Mesendoderm (in vitro differentiated cells): ENCODE results near the gene QSER1.
A peak's percentile ranks its signal among the peaks of the same experiment; 100 is the strongest.

ENCODE experiments used
- DNase-seq: peaks from one replicate; pipeline ENCODE4 v3.0.0; 2013
- H2AK5ac ChIP-seq: 2 replicates; pipeline ENCODE4 v1.6.1; 2013; ENCODE audit warnings: low read length, inconsistent platforms
- H2BK120ac ChIP-seq: 2 replicates; pipeline ENCODE4 v1.6.1; 2013; ENCODE audit warnings: low read depth, mild to moderate bottlenecking, low read length, moderate library complexity, mixed read lengths
- H2BK15ac ChIP-seq: replicated peaks from 2 replicates; pipeline ENCODE4 v1.6.1; 2013; ENCODE audit warnings: low read depth, mild to moderate bottlenecking, moderate library complexity
- H2BK5ac ChIP-seq: 2 replicates; pipeline ENCODE4 v1.6.1; 2013; ENCODE audit warnings: low read length, inconsistent platforms
- H3K18ac ChIP-seq: 2 replicates; pipeline ENCODE4 v1.6.1; 2013; ENCODE audit warnings: mild to moderate bottlenecking, low read length, mixed read lengths
- H3K23ac ChIP-seq: one replicate; pipeline ENCODE4 v1.6.1; 2013; ENCODE audit warnings: low read length
- H3K27ac ChIP-seq: 2 replicates; pipeline ENCODE4 v1.5.1; 2013; ENCODE audit warnings: low read depth, mild to moderate bottlenecking, inconsistent platforms, low read length, moderate library complexity
- H3K27me3 ChIP-seq: 2 replicates; pipeline ENCODE4 v1.6.1; 2013; ENCODE audit warnings: low read length, control low read depth, mild to moderate bottlenecking, inconsistent platforms; ENCODE audit not compliant: insufficient read depth, poor library complexity
- H3K36me3 ChIP-seq: 2 replicates; pipeline ENCODE4 v1.6.1; 2013; ENCODE audit warnings: low read length, inconsistent platforms; ENCODE audit not compliant: control insufficient read depth, insufficient read depth
- H3K4ac ChIP-seq: one replicate; pipeline ENCODE4 v1.6.1; 2013; ENCODE audit warnings: low read depth, mild to moderate bottlenecking, low read length, moderate library complexity
- H3K4me1 ChIP-seq: 2 replicates; pipeline ENCODE4 v1.6.1; 2013; ENCODE audit warnings: low read depth, low read length, inconsistent platforms; ENCODE audit not compliant: control insufficient read depth
- H3K4me2 ChIP-seq: 2 replicates; pipeline ENCODE4 v1.6.1; 2013; ENCODE audit warnings: low read length
- H3K4me3 ChIP-seq: 2 replicates; pipeline ENCODE4 v1.5.1; 2013; ENCODE audit warnings: mild to moderate bottlenecking, low read length
- H3K56ac ChIP-seq: one replicate; pipeline ENCODE4 v1.6.1; 2013; ENCODE audit warnings: low read length
- H3K79me1 ChIP-seq: 2 replicates; pipeline ENCODE4 v1.6.1; 2013; ENCODE audit warnings: low read length, inconsistent platforms
- H3K79me2 ChIP-seq: 2 replicates; pipeline ENCODE4 v1.6.1; 2013; ENCODE audit warnings: mild to moderate bottlenecking, low read length; ENCODE audit not compliant: control insufficient read depth, insufficient read depth
- H3K9ac ChIP-seq: 2 replicates; pipeline ENCODE4 v1.6.1; 2013; ENCODE audit warnings: low read length, inconsistent platforms
- H4K5ac ChIP-seq: one replicate; pipeline ENCODE4 v1.6.1; 2013; ENCODE audit warnings: low read length
- H4K8ac ChIP-seq: one replicate; pipeline ENCODE4 v1.6.1; 2013; ENCODE audit warnings: low read depth, mild to moderate bottlenecking, control low read depth, low read length, moderate library complexity
- WGBS: extraction: QIAGEN DNeasy Blood & Tissue Kit; methylation state at CpG from one replicate; pipeline ENCODE4 v1.1.7; 2013; ENCODE audit warnings: low lambda C conversion rate, missing lambda C conversion rate; ENCODE audit not compliant: insufficient coverage; ENCODE audit errors: extremely low coverage; 5-methylcytosine and 5-hydroxymethylcytosine counted together

Gene QSER1

GRCh38 chr11:32895471-32895870, 2.9 kb downstream of the QSER1 start:
- Histone ChIP-seq H3K4me1 (peaks cover 12% of the 10 kb centered on the region), H4K5ac (no peak overlapping the region), H2BK120ac (no peak overlapping the region), H3K27ac (no peak overlapping the region), H3K79me2 (peaks cover 65% of the 10 kb centered on the region), H3K56ac (no peak overlapping the region), H3K4me2 (no peak overlapping the region), H4K8ac (no peak overlapping the region), H3K4me3 (no peak overlapping the region), H3K79me1 (peaks cover 1% of the 10 kb centered on the region), H3K23ac (no peak overlapping the region), H2BK15ac (no peak overlapping the region), H3K27me3 (no peaks in the 10 kb centered on the region), H3K18ac (no peak overlapping the region), H3K9ac (no peak overlapping the region), H3K36me3 (no peaks in the 10 kb centered on the region), H3K4ac (no peak overlapping the region), H2BK5ac (no peak overlapping the region), H2AK5ac (no peak overlapping the region)
- WGBS: no CpG with 5 or more reads among the region's 1 CpG
- peak; percentile 79 for DNase-seq

- Histone ChIP-seq H2AK5ac (no peak overlapping the region), H3K79me2 (peaks cover 82% of the 10 kb centered on the region), H3K56ac (no peak overlapping the region), H3K9ac (no peak overlapping the region), H4K8ac (no peak overlapping the region), H4K5ac (no peak overlapping the region), H2BK15ac (no peak overlapping the region), H3K4me3 (no peak overlapping the region), H3K36me3 (no peaks in the 10 kb centered on the region), H2BK5ac (no peak overlapping the region), H3K4me2 (no peak overlapping the region), H2BK120ac (no peak overlapping the region), H3K18ac (no peak overlapping the region), H3K27me3 (no peaks in the 10 kb centered on the region), H3K27ac (no peak overlapping the region), H3K4me1 (peaks cover 12% of the 10 kb centered on the region), H3K4ac (no peak overlapping the region), H3K23ac (no peak overlapping the region), H3K79me1 (peaks cover 7% of the 10 kb centered on the region)
- DNase-seq: no peak
- no CpG with 5 or more reads among the region's 1 CpG for whole genome bisulfite sequencing
Measured at GRCh38 chr11:32897103-32897502, 4.5 kb downstream of the QSER1 start.

- Histone ChIP-seq H3K23ac (no peak overlapping the region), H4K8ac (no peak overlapping the region), H3K56ac (no peak overlapping the region), H2BK120ac (no peak overlapping the region), H3K36me3 (no peaks in the 10 kb centered on the region), H4K5ac (no peak overlapping the region), H3K79me2 (peaks cover 94% of the 10 kb centered on the region), H3K4me3 (no peak overlapping the region), H3K27me3 (no peaks in the 10 kb centered on the region), H3K18ac (no peak overlapping the region), H2BK15ac (no peak overlapping the region), H3K9ac (no peak overlapping the region), H2BK5ac (no peak overlapping the region), H3K4me1 (peaks cover 15% of the 10 kb centered on the region), H3K79me1 (peaks cover 10% of the 10 kb centered on the region), H3K4me2 (no peak overlapping the region), H2AK5ac (no peak overlapping the region), H3K27ac (no peak overlapping the region), H3K4ac (no peak overlapping the region)
- no peak for DNase-seq
Measured at GRCh38 chr11:32899438-32899837, 6.8 kb downstream of the QSER1 start.

- H3K79me1 ChIP-seq: peaks cover 9% of the 10 kb centered on the region
- H3K9ac ChIP-seq: no peak overlapping the region
- H3K4ac ChIP-seq: no peak overlapping the region
- no peak overlapping the region for H3K18ac ChIP-seq
- H4K8ac ChIP-seq: no peak overlapping the region
- no CpG with 5 or more reads among the region's 4 CpGs for WGBS
- no peak overlapping the region for H2AK5ac ChIP-seq
- H3K4me2 ChIP-seq: no peak overlapping the region
- DNase-seq: no peak
- H4K5ac ChIP-seq: no peak overlapping the region
- no peak overlapping the region for H2BK15ac ChIP-seq
- H3K79me2 ChIP-seq: peaks cover 90% of the 10 kb centered on the region
- H2BK5ac ChIP-seq: no peak overlapping the region
- no peaks in the 10 kb centered on the region for H3K36me3 ChIP-seq
- H3K4me3 ChIP-seq: no peak overlapping the region
- H3K23ac ChIP-seq: peak overlapping the region; percentile 16
- no peak overlapping the region for H3K56ac ChIP-seq
- peaks cover 15% of the 10 kb centered on the region for H3K4me1 ChIP-seq
- no peak overlapping the region for H2BK120ac ChIP-seq
- no peaks in the 10 kb centered on the region for H3K27me3 ChIP-seq
- no peak overlapping the region for H3K27ac ChIP-seq
Measured at GRCh38 chr11:32902089-32902665, 9.6 kb downstream of the QSER1 start.

- Histone ChIP-seq H3K79me1 (peaks cover 9% of the 10 kb centered on the region), H3K4me2 (no peak overlapping the region), H2BK120ac (no peak overlapping the region), H2BK15ac (no peak overlapping the region), H3K27me3 (no peaks in the 10 kb centered on the region), H3K4me3 (no peak overlapping the region), H4K8ac (no peak overlapping the region), H3K4ac (no peak overlapping the region), H3K27ac (no peak overlapping the region), H3K56ac (no peak overlapping the region), H3K9ac (no peak overlapping the region), H3K79me2 (peaks cover 88% of the 10 kb centered on the region), H3K36me3 (no peaks in the 10 kb centered on the region), H2AK5ac (no peak overlapping the region), H4K5ac (no peak overlapping the region), H3K23ac (no peak overlapping the region), H3K18ac (no peak overlapping the region), H2BK5ac (no peak overlapping the region), H3K4me1 (peaks cover 8% of the 10 kb centered on the region)
- no CpG with 5 or more reads among the region's 3 CpGs for WGBS
- DNase-seq: no peak
Measured at GRCh38 chr11:32905028-32905667, 12.5 kb downstream of the QSER1 start.

- Histone ChIP-seq H3K4me1 (peaks cover 8% of the 10 kb centered on the region), H3K9ac (no peak overlapping the region), H2AK5ac (no peak overlapping the region), H3K79me1 (no peaks in the 10 kb centered on the region), H3K18ac (no peak overlapping the region), H3K27me3 (no peaks in the 10 kb centered on the region), H2BK120ac (no peak overlapping the region), H2BK5ac (no peak overlapping the region), H3K27ac (no peak overlapping the region), H3K4ac (no peak overlapping the region), H3K79me2 (peaks cover 84% of the 10 kb centered on the region), H4K8ac (no peak overlapping the region), H3K4me3 (no peak overlapping the region), H4K5ac (no peak overlapping the region), H3K23ac (no peak overlapping the region), H2BK15ac (no peak overlapping the region), H3K56ac (no peak overlapping the region), H3K4me2 (no peak overlapping the region), H3K36me3 (no peaks in the 10 kb centered on the region)
- DNase-seq: no peak
- no CpG with 5 or more reads among the region's 6 CpGs for WGBS
Measured at GRCh38 chr11:32908619-32909018, 16.0 kb downstream of the QSER1 start.
